GM23338 (cell line): ENCODE data around the gene MICAL3. TPM values are rescaled to one million over a fixed set of nuclear protein-coding genes. Genes with fewer than 3 reads are reported as not detected.

Source experiments
- ATAC-seq: fragments of 200-7000 bp; cut with Tn5 transposase; 3 replicates; pipeline ENCODE4 v1.9.1; 2020
- DNase-seq: peaks from one replicate; pipeline ENCODE4 v3.0.0-alpha.2; 2015; ENCODE audit warnings: low spot score
- H2AFZ ChIP-seq: fragments of 200-600 bp; sonication (generic); 2 replicates; pipeline ENCODE4 v1.8.0; 2016; ENCODE audit warnings: antibody characterized with exemption, mild to moderate bottlenecking, moderate library complexity
- H3F3A ChIP-seq: fragments of 200-600 bp; sonication (generic); replicated peaks from 2 replicates; pipeline ENCODE4 v1.8.0; 2017; ENCODE audit warnings: antibody characterized with exemption, mixed run types, low read depth
- H3K27ac ChIP-seq: fragments of 200-600 bp; sonication (generic); 2 replicates; pipeline ENCODE4 v1.6.1; 2016; ENCODE audit warnings: low read depth
- H3K27me3 ChIP-seq: fragments of 200-600 bp; sonication (generic); 2 replicates; pipeline ENCODE4 v1.8.0; 2016; ENCODE audit warnings: mild to moderate bottlenecking, mixed run types, moderate library complexity; ENCODE audit not compliant: insufficient read depth
- H3K36me3 ChIP-seq: fragments of 200-600 bp; sonication (generic); 2 replicates; pipeline ENCODE4 v1.8.0; 2016; ENCODE audit warnings: mild to moderate bottlenecking; ENCODE audit not compliant: insufficient read depth
- H3K4me1 ChIP-seq: fragments of 200-600 bp; sonication (generic); 2 replicates; pipeline ENCODE4 v1.8.0; 2016; ENCODE audit warnings: mild to moderate bottlenecking, moderate library complexity; ENCODE audit not compliant: insufficient read depth
- H3K4me2 ChIP-seq: fragments of 200-600 bp; sonication (generic); 2 replicates; pipeline ENCODE4 v1.7.1; 2017; ENCODE audit warnings: mixed run types
- H3K4me3 ChIP-seq: fragments of 200-600 bp; sonication (generic); 2 replicates; pipeline ENCODE4 v1.6.1; 2016; ENCODE audit warnings: mixed run types
- H3K79me2 ChIP-seq: fragments of 200-600 bp; sonication (generic); replicated peaks from 2 replicates; pipeline ENCODE4 v1.8.0; 2017; ENCODE audit warnings: mild to moderate bottlenecking; ENCODE audit not compliant: insufficient read depth
- H3K9me2 ChIP-seq: fragments of 200-600 bp; sonication (generic); 2 replicates; pipeline ENCODE4 v1.8.0; 2017; ENCODE audit not compliant: insufficient read depth
- H4K20me1 ChIP-seq: fragments of 200-600 bp; sonication (generic); replicated peaks from 2 replicates; pipeline ENCODE4 v1.8.0; 2017; ENCODE audit warnings: mild to moderate bottlenecking; ENCODE audit not compliant: insufficient read depth
- H3K27ac Mint-ChIP-seq: 2 replicates; pipeline ENCODE4 v1.8.0; 2020; ENCODE audit warnings: inconsistent platforms, mild to moderate bottlenecking, moderate library complexity, mixed read lengths
- H3K27me3 Mint-ChIP-seq: 3 replicates; pipeline ENCODE4 v1.8.0; 2022; ENCODE audit warnings: low read depth, mild to moderate bottlenecking, moderate library complexity, mixed read lengths, inconsistent platforms; ENCODE audit not compliant: insufficient read depth, poor library complexity
- H3K36me3 Mint-ChIP-seq: 3 replicates; pipeline ENCODE4 v1.8.0; 2021; ENCODE audit warnings: low read depth, mild to moderate bottlenecking, inconsistent platforms, moderate library complexity, mixed read lengths
- H3K4me1 Mint-ChIP-seq: 3 replicates; pipeline ENCODE4 v1.8.0; 2020; ENCODE audit warnings: mild to moderate bottlenecking, inconsistent platforms, mixed read lengths
- H3K4me3 Mint-ChIP-seq: 3 replicates; pipeline ENCODE4 v1.8.0; 2021; ENCODE audit warnings: moderate library complexity, mild to moderate bottlenecking, inconsistent platforms, mixed read lengths
- H3K9me3 Mint-ChIP-seq: 3 replicates; pipeline ENCODE4 v1.8.0; 2020; ENCODE audit warnings: moderate library complexity, mild to moderate bottlenecking, inconsistent platforms, mixed read lengths
- CREB1 ChIP-seq: fragments of 250-450 bp; sonication (Bioruptor Pico); IDR thresholded peaks from 2 replicates; pipeline ENCODE4 v1.5.0; 2020; ENCODE audit warnings: low read depth, mild to moderate bottlenecking, moderate library complexity
- EZH2 ChIP-seq: fragments of 200-600 bp; sonication (generic); IDR thresholded peaks from one replicate; pipeline ENCODE4 v1.8.0; 2017; ENCODE audit warnings: antibody characterized with exemption, mild to moderate bottlenecking, low read depth; ENCODE audit not compliant: unreplicated experiment
- EZH2phosphoT487 ChIP-seq: fragments of 200-600 bp; sonication (generic); IDR thresholded peaks from one replicate; pipeline ENCODE4 v1.8.1; 2018; ENCODE audit warnings: antibody characterized with exemption; ENCODE audit not compliant: unreplicated experiment
- JUNB ChIP-seq: IDR thresholded peaks from one replicate; pipeline ENCODE4 v1.6.1; 2016; ENCODE audit warnings: antibody characterized with exemption; ENCODE audit not compliant: unreplicated experiment
- NANOG ChIP-seq: IDR thresholded peaks from 2 replicates; pipeline ENCODE4 v1.6.1; 2016; ENCODE audit warnings: antibody characterized with exemption, borderline replicate concordance
- POLR2AphosphoS5 ChIP-seq: IDR thresholded peaks from 2 replicates; pipeline ENCODE4 v1.6.1; 2016; ENCODE audit warnings: antibody characterized with exemption, low read depth
- STAT1 ChIP-seq: IDR thresholded peaks from one replicate; pipeline ENCODE4 v1.6.1; 2016; ENCODE audit warnings: antibody characterized with exemption; ENCODE audit not compliant: unreplicated experiment
- ZNF114 ChIP-seq: fragments of 250-450 bp; sonication (Bioruptor Pico); IDR thresholded peaks from 2 replicates; pipeline ENCODE4 v1.5.0; 2020; ENCODE audit warnings: mild to moderate bottlenecking, moderate library complexity
- ZNF331 ChIP-seq: fragments of 250-450 bp; sonication (Bioruptor Pico); IDR thresholded peaks from 2 replicates; pipeline ENCODE4 v1.5.0; 2020; ENCODE audit warnings: low read depth, mild to moderate bottlenecking, moderate library complexity
- polyA plus RNA-seq: library from polyadenylated mRNA; unstranded; fragments of >200 nt; fragmentation: Nextera tagmentation; extraction: Ambion mirVana; gene quantifications from 2 replicates; pipeline ENCODE4 v1.2.1, GENCODE V29; 2016
- total RNA-seq: library from RNA; depleted of rRNA; stranded (reverse); fragments of >200 nt; shearing (Covaris generic); gene quantifications from 2 replicates; pipeline ENCODE4 v1.2.3, GENCODE V29; 2014
- TF ChIP-seq, protein P1 (sequence below): IDR thresholded peaks from 2 replicates; pipeline ENCODE4 v1.6.1; 2016; ENCODE audit warnings: antibody characterized with exemption
- TF ChIP-seq, protein P2 (sequence below): fragments of 250-450 bp; sonication (Bioruptor Pico); IDR thresholded peaks from 2 replicates; pipeline ENCODE4 v1.5.0; 2020; ENCODE audit warnings: mild to moderate bottlenecking, moderate library complexity
- TF ChIP-seq, protein P3 (sequence below), 2 experiments: fragments of 200-600 bp in 1 of 2; sonication (generic) in 1 of 2; conservative IDR thresholded peaks; 2 replicates each; pipeline versions ENCODE4 v1.5.1 to v1.6.1; 2016 to 2017; ENCODE audit warnings: antibody characterized with exemption in 2 of 2, low read depth in 2 of 2, mild to moderate bottlenecking in 2 of 2, moderate library complexity in 1 of 2
- TF ChIP-seq, protein P4 (sequence below): IDR thresholded peaks from one replicate; pipeline ENCODE4 v1.6.1; 2018; ENCODE audit warnings: antibody characterized with exemption; ENCODE audit not compliant: unreplicated experiment

MICAL3 gene
- total and polyA plus RNA-seq, 2 experiments from 2014 or later: 10.1 to 33.9 TPM

DNA sequence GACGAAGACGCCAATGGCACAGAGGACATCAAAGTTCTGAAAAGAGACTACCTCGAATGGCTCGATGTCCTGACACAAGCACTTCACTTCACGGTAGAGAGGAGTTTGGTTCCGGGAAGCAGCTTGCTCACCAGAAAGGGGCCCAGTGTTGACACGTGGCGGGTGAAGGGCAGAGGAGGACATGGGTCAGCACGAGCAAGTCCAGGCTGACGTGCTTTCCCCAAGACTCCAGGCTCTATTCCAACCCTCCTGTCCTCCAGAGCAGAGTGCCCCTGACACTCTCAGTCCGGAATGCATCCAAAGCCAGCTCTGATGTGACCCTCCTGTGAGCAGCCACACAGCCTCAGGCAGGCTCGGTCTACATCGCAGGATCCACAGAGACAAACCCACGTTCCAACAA, 172.6 kb downstream of the MICAL3 start:
- Histone ChIP-seq H3K4me3 (no peak overlapping the region), H3K79me2 (no peaks in the 10 kb centered on the region), H3K27ac (no peak overlapping the region), H3F3A (no peaks in the 10 kb centered on the region), H3K4me1 (no peaks in the 10 kb centered on the region; the same call in 1 of the 2 replicates), H3K27me3 (no peaks in the 10 kb centered on the region), H3K36me3 (no peaks in the 10 kb centered on the region), H4K20me1 (no peaks in the 10 kb centered on the region; the same call in 1 of the 2 replicates), H3K4me2 (no peak overlapping the region), H3K9me2 (no peaks in the 10 kb centered on the region), H2AFZ (no peak overlapping the region)
- Mint-ChIP-seq H3K4me1 (no peaks in the 10 kb centered on the region), H3K36me3 (no peaks in the 10 kb centered on the region), H3K9me3 (no peaks in the 10 kb centered on the region; the same call in 2 of the 3 replicates), H3K27me3 (no peaks in the 10 kb centered on the region), H3K27ac (no peak overlapping the region), H3K4me3 (no peak overlapping the region)
- no peak for DNase-seq
- no peak for ATAC-seq
- TF ChIP-seq EZH2: no peak
- TF ChIP-seq NANOG: no peak
- TF ChIP-seq EZH2phosphoT487: no peak
- TF ChIP-seq, protein P1, sequence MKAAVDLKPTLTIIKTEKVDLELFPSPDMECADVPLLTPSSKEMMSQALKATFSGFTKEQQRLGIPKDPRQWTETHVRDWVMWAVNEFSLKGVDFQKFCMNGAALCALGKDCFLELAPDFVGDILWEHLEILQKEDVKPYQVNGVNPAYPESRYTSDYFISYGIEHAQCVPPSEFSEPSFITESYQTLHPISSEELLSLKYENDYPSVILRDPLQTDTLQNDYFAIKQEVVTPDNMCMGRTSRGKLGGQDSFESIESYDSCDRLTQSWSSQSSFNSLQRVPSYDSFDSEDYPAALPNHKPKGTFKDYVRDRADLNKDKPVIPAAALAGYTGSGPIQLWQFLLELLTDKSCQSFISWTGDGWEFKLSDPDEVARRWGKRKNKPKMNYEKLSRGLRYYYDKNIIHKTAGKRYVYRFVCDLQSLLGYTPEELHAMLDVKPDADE: no peak
- TF ChIP-seq, protein P2, sequence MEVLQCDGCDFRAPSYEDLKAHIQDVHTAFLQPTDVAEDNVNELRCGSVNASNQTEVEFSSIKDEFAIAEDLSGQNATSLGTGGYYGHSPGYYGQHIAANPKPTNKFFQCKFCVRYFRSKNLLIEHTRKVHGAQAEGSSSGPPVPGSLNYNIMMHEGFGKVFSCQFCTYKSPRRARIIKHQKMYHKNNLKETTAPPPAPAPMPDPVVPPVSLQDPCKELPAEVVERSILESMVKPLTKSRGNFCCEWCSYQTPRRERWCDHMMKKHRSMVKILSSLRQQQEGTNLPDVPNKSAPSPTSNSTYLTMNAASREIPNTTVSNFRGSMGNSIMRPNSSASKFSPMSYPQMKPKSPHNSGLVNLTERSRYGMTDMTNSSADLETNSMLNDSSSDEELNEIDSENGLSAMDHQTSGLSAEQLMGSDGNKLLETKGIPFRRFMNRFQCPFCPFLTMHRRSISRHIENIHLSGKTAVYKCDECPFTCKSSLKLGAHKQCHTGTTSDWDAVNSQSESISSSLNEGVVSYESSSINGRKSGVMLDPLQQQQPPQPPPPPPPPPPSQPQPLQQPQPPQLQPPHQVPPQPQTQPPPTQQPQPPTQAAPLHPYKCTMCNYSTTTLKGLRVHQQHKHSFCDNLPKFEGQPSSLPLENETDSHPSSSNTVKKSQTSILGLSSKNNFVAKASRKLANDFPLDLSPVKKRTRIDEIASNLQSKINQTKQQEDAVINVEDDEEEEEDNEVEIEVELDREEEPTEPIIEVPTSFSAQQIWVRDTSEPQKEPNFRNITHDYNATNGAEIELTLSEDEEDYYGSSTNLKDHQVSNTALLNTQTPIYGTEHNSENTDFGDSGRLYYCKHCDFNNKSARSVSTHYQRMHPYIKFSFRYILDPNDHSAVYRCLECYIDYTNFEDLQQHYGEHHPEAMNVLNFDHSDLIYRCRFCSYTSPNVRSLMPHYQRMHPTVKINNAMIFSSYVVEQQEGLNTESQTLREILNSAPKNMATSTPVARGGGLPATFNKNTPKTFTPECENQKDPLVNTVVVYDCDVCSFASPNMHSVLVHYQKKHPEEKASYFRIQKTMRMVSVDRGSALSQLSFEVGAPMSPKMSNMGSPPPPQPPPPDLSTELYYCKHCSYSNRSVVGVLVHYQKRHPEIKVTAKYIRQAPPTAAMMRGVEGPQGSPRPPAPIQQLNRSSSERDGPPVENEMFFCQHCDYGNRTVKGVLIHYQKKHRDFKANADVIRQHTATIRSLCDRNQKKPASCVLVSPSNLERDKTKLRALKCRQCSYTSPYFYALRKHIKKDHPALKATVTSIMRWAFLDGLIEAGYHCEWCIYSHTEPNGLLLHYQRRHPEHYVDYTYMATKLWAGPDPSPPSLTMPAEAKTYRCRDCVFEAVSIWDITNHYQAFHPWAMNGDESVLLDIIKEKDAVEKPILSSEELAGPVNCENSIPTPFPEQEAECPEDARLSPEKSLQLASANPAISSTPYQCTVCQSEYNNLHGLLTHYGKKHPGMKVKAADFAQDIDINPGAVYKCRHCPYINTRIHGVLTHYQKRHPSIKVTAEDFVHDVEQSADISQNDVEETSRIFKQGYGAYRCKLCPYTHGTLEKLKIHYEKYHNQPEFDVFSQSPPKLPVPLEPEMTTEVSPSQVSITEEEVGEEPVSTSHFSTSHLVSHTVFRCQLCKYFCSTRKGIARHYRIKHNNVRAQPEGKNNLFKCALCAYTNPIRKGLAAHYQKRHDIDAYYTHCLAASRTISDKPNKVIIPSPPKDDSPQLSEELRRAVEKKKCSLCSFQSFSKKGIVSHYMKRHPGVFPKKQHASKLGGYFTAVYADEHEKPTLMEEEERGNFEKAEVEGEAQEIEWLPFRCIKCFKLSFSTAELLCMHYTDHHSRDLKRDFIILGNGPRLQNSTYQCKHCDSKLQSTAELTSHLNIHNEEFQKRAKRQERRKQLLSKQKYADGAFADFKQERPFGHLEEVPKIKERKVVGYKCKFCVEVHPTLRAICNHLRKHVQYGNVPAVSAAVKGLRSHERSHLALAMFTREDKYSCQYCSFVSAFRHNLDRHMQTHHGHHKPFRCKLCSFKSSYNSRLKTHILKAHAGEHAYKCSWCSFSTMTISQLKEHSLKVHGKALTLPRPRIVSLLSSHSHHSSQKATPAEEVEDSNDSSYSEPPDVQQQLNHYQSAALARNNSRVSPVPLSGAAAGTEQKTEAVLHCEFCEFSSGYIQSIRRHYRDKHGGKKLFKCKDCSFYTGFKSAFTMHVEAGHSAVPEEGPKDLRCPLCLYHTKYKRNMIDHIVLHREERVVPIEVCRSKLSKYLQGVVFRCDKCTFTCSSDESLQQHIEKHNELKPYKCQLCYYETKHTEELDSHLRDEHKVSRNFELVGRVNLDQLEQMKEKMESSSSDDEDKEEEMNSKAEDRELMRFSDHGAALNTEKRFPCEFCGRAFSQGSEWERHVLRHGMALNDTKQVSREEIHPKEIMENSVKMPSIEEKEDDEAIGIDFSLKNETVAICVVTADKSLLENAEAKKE (CRISPR knock-in tag): no peak
- TF ChIP-seq CREB1 (CRISPR knock-in tag): no peak
- TF ChIP-seq POLR2AphosphoS5: no peak
- no peak for TF ChIP-seq ZNF331 (CRISPR knock-in tag)
- TF ChIP-seq, protein P3, sequence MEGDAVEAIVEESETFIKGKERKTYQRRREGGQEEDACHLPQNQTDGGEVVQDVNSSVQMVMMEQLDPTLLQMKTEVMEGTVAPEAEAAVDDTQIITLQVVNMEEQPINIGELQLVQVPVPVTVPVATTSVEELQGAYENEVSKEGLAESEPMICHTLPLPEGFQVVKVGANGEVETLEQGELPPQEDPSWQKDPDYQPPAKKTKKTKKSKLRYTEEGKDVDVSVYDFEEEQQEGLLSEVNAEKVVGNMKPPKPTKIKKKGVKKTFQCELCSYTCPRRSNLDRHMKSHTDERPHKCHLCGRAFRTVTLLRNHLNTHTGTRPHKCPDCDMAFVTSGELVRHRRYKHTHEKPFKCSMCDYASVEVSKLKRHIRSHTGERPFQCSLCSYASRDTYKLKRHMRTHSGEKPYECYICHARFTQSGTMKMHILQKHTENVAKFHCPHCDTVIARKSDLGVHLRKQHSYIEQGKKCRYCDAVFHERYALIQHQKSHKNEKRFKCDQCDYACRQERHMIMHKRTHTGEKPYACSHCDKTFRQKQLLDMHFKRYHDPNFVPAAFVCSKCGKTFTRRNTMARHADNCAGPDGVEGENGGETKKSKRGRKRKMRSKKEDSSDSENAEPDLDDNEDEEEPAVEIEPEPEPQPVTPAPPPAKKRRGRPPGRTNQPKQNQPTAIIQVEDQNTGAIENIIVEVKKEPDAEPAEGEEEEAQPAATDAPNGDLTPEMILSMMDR (conservative IDR thresholded peaks at IDR 0.05; ENCODE audit: low read depth in 2 of 2): no peak
- TF ChIP-seq, protein P4, sequence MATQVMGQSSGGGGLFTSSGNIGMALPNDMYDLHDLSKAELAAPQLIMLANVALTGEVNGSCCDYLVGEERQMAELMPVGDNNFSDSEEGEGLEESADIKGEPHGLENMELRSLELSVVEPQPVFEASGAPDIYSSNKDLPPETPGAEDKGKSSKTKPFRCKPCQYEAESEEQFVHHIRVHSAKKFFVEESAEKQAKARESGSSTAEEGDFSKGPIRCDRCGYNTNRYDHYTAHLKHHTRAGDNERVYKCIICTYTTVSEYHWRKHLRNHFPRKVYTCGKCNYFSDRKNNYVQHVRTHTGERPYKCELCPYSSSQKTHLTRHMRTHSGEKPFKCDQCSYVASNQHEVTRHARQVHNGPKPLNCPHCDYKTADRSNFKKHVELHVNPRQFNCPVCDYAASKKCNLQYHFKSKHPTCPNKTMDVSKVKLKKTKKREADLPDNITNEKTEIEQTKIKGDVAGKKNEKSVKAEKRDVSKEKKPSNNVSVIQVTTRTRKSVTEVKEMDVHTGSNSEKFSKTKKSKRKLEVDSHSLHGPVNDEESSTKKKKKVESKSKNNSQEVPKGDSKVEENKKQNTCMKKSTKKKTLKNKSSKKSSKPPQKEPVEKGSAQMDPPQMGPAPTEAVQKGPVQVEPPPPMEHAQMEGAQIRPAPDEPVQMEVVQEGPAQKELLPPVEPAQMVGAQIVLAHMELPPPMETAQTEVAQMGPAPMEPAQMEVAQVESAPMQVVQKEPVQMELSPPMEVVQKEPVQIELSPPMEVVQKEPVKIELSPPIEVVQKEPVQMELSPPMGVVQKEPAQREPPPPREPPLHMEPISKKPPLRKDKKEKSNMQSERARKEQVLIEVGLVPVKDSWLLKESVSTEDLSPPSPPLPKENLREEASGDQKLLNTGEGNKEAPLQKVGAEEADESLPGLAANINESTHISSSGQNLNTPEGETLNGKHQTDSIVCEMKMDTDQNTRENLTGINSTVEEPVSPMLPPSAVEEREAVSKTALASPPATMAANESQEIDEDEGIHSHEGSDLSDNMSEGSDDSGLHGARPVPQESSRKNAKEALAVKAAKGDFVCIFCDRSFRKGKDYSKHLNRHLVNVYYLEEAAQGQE: no peak
- TF ChIP-seq STAT1: no peak
- TF ChIP-seq ZNF114 (CRISPR knock-in tag): no peak
- TF ChIP-seq JUNB: no peak
